Activated CD4-positive, alpha-beta T cell treated with anti-CD3 and anti-CD28 coated beads, Interleukin-2, amount 50 U/mL, for 24 hours (primary cell): Measurements from ENCODE around the gene NOTCH3.

ENCODE experiments used
- DNase-seq, 2 donors: peaks; one replicate each; pipeline ENCODE4 v3.0.0-alpha.2; 2020; ENCODE audit warnings: low read depth in 1 of 2, low spot score in 1 of 2

Gene NOTCH3

DNA sequence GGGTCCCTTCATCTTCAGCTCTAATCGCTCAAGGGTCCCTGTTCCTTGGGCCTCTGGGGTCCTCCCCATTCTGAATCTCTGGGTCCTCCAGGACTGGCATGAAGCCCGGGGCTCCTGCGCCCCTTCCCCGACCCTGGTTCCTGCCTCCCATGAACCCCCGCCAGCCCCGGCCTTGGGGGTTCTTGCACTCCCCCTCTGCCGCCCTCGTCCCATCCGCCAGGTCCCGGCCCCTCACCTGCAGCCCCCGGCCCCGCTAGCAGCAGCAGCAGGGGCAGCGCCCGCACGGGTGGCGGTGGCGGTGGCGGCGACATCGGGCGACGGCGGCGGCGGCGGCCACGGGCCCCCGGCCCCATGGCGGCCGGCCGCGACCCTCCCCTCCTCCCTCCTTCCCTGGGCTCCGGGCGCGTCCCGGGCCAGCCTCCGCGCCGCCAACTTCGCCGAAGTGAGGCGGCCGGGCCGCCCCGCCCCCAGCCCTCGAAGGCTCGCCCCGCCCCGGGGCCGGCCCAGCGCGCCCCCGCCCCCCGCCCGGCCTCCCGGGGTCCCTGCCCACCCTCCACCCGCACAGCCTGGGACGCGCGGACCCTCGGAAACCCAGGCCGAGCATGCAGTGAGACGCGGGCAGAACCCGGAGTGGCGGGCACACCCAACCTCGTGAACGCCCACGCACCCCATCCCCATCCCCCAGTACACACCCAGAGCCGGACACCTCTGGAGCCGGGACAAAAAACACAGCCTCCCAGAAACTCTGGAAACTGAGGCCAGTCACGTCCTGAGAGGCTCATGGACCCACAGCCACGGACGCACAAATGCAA is at the start of gene NOTCH3:
Gene NOTCH3, minus strand, starts transcription at position 443 of the 812 bp plus-strand sequence. Its CDS starts 90 bp downstream, at position 353.
- DNase-seq: no peak

DNA sequence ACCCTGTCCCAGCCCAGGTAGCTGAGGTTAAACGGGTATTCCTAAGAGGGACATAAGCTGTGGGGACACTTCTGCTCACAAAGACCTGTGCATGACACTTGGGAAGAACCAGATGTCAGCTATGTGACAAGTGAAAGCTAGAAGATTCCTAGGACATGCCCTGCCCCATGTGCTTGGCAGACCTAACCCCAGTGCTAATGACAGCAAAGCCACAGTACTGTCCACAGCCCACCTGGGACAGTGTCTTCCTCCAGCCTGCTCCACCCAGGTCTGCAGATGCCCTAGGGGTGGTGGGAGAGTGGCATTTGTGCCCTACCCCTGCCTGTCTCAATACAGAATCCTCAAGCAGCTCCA is 49.8 kb upstream of the NOTCH3 start:
- no peak for DNase-seq

DNA sequence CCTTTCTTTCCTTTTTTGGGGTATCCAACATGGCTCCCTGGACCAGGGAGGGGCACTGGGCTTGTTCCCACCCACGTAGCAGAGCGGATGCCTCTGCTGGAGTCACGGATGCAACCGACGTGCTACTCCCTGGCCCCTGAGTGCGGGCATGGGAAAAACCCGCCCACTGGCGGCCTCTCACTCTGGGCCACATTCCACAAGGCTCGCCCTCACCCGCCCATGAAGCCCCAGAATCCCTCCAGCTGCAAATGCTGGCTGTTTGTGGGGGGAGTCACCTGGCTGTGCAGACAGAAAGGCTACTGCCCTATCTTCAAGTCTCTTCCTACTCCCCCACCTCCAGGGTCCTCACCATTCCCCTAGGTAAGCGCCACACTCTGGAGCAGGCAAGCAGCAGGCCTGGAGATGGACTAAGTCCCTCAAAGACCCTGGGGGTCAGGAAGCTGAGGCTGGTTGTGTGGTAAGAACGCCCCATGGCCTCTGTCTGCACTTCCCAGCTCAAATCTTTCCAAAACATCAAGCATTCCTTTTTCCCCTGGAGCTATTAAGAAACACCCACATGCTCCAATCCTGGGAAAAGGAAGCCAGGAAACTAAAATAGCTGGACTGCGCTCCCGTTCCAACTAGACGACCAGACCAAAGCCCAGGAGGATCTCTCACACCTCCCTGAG is 49.3 kb upstream of the NOTCH3 start:
- no peak for DNase-seq

DNA sequence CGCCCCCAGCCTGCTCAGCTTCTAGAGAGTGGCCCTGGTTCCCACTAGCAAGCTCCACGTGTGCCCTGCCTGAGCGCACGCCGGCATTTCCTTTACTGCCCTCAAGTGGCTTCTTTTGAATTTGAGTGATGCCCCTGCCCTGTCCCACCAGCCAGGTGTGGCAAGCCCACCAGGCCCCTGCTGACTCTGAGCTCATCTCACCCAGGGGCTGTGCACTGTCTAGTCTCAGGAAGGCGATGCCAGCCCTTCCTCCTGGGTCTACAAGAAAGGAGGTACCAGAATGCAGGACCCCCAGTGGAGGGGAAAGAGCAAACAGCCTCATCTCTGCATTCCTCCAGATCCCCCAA is 48.7 kb upstream of the NOTCH3 start:
- no peak for DNase-seq

DNA sequence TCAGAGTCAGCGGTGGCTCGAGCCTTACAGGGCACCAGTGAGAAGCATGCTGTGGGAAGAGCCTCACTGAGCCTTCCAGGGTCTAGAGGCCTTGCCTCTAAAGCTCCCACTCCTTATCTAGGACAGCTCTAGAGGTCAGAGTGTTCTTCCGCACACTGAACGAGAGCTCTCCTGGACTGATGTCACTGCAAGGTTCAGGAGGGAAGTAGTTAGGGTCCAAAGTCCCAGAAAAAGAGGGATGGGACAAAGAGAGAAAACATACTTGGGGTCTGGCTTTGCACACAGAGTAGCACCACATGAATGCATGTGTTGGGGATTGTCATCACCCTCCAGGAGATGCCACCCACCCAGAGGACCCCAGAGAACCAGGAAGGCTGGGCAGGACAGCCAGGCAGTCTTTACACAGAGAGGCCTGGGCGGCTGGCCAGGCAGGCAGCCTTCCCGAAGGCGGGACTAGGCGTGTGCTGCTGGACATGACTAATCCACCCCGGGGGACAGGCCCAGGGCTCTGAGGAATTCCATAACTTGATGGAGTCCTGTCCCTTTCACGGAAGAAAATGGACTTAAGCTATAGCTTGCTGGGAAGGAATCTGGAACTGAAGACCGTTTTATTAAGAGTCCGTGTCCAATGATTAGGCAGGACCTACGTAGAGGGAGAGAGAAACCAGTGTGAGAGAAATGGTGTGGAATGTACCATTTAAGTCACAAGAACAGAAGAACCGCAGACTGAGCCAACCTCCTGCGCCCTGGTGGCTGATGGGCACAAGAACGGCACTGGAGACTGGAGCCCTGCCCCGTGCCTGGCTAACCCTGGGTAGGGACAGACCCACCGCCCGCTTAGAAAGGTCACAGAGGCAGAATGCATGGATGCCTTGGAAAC is 48.1 kb upstream of the NOTCH3 start:
- no peak for DNase-seq

DNA sequence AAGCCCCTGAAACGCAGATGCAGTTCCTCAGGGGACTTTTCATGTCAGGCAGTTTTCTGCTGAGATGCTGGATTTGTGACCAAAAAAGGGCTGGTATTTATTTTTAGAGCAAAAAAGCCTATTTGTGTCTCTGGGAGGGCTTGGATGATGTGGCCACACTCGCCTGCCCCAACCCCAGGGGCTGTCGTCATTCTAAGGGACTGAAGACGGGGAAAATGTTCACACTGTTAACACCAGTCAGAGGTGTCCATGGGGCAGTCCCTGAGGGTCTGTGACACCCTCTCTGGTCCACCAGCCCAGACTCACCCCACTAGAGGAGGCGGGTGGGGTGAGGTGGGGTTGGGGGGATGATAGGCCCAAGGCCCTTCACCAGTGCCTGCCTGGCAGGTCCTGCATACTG is 47.3 kb upstream of the NOTCH3 start:
- DNase-seq: no peak

DNA sequence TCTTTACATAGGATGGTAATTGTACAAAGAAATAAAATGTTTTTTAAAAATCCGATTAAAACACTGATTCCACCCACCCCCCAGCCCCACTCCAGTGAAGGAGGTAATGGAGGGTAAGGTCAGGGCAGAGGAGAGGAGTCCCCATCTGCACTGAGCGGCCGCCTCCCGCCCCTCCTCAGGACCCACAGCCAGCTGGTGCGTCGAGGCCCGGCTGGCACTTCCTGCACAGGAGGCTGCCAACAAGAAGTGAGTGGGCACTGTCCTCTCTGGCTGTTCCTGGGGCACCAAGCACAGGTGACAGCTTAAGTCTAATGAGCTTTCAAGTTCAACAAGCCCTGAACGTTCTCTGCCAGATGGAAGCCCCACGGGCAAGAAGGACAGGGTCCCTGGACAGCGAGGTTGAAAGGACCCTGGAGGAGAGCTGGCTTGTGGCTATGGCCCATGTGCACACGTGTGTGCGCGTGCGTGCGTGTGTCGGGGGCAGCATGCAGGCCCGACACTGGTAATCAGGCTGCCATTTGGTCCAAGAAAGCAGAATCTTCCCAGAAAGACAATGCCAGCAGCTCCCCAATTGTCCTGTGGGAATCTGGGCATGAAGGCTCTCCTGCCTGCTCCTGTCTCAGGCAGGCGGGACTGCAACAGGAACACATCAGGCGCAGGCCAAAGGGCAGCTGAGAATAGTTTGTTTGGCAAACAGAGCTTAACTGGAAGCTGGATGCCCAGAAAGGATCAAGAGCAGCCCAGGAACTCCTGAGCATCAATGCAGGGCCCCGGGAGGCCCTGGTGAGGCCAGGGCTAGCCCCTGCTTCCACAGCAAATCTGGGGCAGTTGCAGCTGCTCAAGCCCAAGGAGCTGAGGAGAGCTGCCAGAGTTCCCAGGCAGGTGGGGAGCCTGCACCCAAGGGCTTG is 46.6 kb upstream of the NOTCH3 start:
- no peak for DNase-seq

DNA sequence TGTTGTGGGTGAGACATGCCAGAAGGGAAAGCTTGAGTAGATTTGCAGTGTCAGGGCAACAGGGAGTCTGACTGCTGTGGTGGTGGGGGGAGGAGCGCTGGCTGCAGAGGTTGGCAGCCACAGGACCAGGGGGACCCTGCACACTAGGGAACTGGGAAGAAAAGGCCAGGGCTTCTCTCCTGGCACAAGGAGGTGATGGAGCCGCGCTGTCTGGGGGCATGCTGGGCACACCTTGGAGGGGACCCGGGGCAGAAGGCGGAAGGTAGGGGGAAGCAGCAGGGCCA is 45.3 kb upstream of the NOTCH3 start:
- no peak for DNase-seq

DNA sequence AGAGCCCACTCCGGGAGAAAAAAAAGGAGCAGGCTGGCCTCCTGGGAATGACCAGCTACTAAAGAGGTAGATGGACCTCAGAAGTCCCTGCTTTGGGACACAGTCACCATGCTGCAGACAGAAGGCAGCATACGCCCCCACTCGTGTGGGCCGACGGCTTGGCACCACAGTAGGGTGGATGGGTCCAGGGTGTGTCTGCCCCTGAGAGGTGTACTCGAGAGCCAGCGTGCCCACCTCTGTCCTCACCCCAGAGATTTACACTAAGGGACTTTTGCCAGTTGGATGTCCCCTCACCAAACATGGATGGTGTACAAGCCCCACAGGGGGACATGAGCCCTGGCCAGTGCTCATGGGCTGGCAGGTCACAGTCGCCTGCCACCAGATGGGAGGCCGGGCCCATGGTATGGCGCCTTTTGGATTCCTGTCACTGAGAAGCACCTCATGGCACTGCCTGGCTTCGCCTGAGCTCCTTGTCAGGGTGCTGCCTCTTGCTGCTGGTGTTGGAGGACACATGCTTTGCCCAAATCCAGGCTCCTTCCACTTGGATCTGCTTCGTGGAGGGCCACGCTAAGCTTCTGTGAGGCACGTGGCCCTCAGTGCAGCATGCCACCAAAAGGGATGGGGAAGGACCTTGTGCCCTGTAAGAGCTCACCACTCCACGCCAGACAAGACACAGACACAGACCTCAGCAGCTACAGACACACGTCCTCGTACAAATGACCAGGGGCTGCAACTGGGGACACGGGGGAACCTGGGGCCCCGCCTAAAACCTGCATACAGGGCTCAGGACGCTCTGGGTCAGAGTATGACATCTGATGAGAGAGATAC is 44.8 kb upstream of the NOTCH3 start:
- DNase-seq: no peak

DNA sequence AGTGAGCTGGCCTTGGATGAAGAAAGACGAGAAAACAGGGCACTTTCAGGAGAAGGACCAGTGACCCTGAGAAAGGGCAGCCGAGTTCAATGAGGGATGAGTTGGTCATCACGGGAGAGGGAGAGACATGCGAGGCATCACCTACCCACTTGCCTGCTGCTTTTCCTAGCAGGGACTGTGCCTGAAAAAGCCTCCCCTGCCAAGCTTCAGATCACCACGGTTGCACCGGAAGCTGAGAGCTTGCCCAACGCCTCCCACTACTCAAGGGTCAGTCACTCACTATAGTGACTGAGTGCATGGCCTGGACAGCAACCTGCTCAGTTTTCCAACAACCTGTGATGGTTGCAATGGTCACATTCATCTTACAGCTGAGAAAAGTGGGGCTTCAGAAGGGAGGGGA is 44.0 kb upstream of the NOTCH3 start:
- no peak for DNase-seq

DNA sequence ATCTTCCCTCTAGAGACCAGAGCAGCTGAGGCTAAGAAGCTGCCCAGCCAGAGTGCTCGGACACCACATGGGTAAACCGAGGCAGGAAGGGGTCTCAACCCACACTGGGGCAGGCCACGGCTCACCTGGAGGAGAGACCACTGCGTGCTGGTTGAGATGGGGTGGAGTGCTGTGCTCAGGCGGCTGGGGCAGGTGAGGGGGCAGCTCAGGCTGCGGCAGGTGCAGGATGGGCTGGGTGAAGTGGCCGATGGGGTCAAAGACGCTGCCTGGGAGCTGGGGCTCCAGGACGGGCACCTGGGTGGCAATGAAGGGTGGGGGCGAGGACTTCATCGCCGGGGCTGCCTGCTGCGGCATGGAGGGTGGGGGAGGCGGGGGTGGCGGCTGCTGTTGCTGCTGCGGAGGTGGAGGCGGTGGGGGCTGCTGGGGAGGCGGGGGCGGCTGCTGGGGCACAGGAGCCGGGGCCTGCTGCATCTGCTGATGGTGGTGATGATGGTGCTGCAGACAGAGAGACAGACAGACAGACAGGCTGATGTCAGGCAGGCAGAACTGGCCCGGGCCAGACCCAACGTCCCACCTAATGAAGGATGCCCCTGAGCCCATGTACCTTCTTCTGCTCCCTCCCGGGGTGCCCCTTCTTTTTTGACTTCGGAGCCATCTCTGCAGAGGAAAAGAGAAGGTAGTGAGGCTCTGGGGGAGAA is 43.5 kb upstream of the NOTCH3 start:
- no peak for DNase-seq

DNA sequence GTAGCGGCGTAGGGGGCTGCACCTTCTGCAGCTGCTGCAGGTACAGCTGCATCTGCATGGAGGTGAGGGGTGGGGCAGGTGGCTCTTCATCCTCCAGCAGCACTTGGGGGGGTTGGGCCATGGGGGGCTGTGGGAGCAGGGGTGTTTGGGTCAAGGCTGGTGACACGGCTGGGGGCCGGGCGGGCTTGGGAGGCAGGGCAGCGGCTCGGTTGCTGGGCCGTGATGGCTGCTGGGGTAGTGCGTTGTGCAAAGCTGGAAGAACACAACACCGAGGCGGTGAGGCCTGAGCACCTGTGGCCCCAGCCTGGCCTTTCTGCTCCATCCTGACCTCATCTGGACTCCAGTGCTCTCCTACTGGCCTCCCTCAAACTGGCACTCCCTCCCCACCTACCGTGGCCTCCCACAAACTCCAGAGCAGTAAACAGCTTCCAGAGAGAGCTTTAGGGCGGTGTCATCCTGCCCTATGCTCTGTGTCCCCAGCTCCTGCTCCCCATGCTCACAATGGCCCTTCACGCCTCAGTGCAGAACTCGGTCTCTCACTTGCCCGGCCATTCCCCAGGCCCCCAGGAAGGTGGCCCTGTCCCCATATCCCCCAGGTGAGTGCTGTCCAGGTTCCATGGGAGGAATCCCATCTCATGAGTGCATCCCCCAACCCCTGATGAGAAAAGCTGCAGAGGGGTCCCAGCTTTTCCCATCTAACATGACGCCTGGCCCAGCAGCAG is 42.6 kb upstream of the NOTCH3 start:
- no peak for DNase-seq

DNA sequence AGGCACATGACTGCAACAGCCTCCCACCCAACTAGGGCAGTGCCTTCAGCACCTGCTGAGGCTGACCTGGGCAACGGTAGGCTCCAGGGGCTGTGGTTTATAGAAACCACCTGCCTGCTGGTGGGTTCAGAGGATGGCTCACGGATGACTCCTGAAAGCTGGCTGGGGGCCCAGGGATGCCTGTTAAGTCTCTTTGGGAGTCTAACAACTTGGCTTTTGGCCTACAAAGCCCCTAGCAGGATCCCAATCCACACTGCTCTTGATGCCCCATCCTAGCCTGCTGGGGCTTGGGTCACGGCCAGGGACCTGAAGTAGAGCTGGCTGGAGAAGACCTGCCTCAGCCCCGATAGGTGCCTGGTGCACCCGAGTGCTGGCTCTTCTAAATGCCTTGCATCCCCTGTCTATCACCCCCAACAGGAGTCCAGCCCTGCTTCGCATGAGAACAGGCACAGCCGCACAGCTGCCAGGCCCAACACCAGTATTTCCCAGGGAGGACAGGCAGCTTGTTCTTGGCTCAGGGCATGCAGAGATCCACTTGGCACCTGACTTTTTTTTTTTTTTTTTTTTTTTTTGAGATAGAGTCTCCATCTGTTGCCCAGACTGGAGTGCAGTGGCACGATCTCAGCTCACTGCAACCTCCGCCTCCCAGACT is 40.6 kb upstream of the NOTCH3 start:
- no peak for DNase-seq

DNA sequence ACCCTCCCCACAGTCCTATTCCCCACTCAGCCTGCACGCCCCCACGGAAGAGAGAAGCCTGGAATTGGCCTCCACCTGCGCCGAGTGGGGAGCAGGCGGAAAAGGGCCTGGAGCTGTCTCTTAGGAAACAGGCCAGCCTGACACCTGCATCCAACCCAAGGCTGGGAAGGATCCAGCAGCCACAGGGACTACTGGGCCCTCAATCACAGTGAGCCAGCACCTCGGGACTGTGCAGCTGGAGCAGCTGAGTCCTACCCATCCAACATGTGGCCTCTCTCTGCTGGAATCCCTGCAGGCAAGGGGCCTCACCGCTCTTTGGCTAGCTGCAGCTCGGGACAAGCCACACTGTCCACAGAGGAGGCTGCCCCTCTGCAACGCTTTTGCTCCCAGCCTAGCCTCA is 39.7 kb upstream of the NOTCH3 start:
- DNase-seq: no peak

DNA sequence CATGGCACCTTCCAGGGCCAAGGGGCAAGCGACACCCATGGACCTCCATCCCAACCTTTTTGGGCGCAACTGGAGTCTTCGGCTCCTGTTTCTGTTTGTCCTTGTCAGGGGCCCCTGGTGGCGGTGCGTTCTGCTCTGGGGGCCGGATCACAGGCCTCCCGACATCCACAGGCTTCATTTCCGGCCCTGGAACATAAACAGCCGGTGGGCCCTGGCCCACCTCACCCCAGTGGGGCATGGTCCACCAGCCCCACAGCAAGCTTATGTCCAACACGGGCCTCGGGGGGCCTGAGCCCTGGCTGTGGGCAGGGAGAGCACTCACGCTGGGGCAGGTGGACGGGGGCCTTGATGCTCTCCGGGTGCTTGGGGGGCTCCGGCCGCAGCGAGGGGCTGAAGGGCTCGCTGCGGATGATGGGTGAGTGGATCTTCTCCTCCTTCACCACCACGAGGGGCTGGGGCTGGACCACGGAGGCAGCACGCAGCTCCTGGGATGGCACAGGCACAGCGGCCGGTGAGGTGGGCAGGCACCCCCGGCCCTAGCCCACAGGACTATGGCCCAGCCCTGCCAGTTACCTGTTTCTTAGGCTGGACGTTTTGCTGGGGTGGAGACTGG is 38.6 kb upstream of the NOTCH3 start:
- no peak for DNase-seq

DNA sequence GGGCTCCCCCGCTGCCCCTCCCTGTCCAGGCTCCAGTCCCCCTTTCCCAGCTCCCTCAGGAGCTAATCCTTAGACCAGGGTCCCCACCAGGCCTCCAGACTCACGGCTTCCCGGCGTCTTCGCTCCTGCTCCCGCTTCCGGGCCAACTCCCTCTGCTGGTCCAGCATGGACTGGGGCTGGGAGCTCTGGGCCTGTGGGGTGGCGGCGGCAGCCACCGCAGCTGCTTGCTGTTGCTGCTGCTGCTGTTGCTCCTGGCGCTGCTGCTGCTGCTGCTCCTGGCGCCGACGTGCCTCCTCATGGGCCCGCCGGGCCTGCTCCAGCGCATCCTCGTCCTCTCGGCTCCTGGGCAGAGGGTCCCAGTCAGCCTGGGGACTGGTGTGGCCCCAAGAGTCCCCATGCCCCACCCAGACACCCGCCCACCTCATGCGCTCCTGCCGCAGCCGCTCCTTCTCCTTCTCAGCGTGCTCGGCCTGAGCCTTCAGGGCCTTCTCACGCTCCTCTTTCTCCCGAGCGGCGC is 37.9 kb upstream of the NOTCH3 start:
- DNase-seq: no peak

DNA sequence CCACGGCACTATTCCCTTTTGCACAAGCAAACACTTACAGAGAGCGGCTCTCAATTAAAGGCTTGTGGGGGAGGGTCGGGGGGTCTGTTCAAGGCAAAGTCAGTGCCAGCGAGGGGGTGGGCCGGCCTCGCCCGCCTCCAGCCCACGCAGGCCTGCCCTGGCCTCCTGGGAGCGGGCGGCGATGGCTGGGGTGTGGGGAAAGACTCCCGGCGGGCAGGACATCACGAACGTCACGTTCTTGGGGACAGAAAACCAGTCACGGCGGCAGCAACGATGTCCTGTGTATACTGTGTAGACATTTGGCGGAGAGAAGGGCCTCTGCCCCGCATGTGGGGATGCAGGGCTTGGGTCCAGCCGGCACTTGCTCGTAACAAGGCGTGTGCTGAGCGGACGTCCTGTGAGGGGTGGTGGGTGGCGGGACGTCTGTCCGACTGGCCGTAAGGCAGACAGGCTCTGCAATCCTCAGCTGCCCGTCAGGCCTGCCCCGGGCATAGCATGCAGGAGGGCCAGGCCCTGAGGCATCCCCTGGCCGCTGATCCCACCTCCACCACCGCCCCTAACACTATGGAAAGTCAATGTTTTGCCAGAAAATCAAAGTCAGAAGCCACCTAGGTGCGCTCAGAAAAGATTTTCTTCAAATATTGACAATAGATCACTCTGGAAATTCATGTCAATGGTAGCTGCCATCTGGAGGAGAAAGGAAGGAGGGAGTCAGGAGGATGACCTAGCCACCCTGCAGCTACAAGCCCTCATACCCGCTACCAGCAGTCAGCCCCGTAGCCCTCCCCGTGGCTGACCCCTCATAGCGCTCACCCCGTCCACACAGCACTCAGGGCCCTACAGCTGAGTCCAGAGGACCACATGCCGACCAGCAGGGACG is 37.2 kb upstream of the NOTCH3 start:
- DNase-seq: no peak
